Islet of Langerhans (tissue), 1 donor: ENCODE measurements around the gene POTEJ.
"Not testable (repeated sequence)": the region's sequence is repeated elsewhere in the genome, so short reads cannot be mapped to it uniquely, and the experiment has no call there.

Experiments
- FAIRE-seq: peaks from one replicate; lab custom pipeline; 2011; peaks lifted over from hg19 to GRCh38; lab: Jason Lieb, UNC

Gene POTEJ

DNA sequence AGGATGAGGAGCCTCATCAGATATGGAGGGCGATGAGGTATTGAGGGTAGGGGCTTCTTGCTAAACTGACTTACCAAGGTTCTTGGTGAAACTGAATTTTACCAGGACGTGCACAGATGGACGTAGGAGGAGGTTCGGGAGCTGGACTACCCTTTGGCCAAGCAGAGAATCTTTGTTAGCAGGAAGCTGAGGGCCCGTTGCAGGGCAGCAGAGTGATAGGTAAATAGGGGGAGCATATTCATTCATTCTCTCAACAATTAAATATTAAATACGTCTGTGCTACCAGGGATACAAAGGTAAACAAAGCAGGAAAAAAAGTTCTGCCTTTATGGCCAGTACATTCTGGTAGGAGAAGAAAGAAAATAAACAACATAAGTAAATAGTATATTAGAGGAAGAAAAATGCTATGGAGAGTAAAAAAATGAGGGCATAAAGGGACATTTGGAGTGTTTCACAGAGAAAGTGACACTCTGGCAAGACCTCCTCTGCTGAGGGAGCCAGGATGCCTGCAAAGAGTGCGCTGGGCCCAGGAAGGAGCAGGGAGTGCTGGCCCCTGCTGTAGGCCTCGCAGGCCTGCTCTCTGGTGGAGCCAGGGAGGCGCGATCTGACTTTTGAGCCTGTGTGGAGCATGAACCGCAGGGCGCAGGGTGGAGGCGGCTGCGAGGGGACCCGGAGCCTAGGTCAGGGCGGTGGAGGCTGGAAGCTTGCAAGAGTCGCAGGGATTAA is 2.8 kb upstream of the POTEJ start:
- FAIRE-seq: peak; percentile 94

DNA sequence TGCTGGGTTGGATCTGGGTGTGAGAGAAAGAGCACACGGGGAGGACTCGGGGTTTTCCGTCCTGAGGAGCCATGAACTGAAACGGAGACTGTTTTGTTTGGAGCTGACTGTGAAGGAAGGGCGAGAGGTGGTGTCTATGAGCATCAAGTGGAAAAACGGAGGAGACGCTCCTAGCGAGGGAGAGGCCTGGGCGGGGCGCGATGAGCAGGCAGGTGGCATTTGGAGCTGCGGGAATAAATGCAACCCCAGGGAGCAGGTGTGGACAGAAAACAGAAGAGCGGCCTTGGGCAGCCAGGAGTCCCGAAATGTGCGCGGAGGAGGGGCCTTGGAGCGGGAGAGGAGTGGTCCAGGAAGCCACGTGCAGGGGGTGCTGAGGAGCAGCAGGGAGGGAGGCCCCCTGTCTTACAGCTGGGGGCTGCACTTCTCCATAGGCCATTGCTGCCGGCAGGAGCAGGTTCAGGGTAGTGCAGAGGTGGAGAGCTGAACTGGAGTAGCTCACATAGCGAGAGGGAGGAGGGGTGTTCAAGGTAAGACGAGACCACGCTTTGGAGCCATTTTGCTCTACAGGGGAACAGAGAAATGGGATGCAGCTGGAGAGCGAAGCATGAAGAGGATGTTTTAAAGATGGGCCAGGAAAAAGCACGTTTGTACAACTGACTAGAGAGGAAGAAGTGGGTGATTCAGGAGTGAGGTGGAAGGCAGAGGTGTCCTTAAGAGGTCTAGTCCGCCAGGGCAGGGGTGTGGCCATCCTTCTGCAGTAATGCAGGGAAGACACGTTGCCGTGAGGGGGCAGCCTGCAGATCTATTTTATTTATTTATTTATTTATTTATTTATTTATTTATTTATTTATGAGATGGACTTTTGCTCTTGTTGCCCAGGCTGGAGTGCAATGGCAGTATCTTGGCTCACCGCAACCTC is 2.0 kb upstream of the POTEJ start:
- FAIRE-seq: not testable (repeated sequence)

DNA sequence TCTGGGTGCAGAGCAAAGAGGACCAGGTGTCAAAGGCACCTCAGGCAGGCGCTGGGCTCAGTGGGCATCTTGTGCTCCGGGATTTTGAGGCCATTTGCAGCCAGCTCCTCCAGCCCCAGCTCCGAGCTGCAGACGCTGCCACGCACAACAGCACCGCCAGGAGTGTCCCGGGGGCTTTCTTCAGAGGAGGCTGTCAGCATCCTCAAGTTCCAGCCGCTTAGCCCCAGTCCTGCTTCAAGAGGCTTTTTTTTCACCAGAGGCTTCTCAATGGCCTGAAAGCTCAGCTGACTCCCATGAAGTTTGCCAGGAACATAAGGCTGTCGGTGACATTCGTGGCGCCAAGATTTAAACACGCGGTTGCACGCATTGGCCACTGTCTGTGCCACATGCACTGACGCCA is 754 bp upstream of the POTEJ start:
- FAIRE-seq: not testable (repeated sequence)

DNA sequence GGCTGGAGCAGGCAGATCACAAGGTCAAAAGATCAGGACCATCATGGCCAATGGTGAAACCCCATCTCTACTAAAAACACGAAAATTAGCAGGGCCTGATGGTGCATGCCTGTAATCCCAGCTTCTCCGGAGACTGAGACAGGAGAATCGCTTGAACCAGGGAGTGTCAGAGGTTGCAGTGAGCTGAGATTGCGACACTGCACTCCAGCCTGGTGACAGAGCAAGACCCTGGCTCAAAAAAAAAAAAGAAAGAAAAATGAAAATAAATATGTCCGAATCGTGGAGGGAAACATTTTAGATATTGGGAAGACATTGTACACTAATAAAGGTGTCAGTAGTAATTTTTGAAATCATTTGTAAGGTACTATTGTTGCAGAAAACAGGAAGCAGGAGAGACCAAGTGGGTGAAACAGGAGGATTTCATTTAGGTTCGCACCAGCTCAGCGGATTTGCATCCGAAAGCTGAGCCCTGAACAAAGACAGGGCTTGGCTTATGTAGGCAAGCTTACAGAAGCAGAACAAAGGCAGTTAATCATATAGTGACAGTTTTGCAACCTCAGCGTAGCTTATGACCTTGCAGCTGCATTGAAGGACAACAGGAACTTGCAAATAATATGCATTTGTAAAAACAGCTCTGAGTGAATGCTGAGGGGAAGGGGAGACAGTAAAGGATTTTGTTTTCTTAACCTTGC is 17.7 kb downstream of the POTEJ start:
- FAIRE-seq: not testable (repeated sequence)

DNA sequence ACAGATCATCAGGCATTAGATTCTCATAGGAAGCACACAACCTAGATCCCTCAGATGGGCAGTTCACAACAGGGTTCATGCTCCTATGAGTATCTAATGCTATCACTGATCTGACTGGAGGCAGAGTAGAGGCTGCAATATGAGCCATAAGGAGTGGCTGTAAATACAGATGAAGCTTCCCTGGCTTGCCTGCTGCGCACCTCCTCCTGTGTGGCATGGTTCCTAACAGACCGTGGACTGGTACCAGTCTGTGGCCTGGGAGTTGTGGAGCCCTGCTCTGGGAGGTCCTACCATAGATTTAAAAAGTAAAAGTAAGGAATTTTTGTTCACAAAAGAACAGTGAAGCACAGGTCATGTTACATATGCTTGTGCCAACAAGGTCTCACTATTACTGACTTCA is 27.7 kb downstream of the POTEJ start:
- not testable (repeated sequence) for FAIRE-seq

DNA sequence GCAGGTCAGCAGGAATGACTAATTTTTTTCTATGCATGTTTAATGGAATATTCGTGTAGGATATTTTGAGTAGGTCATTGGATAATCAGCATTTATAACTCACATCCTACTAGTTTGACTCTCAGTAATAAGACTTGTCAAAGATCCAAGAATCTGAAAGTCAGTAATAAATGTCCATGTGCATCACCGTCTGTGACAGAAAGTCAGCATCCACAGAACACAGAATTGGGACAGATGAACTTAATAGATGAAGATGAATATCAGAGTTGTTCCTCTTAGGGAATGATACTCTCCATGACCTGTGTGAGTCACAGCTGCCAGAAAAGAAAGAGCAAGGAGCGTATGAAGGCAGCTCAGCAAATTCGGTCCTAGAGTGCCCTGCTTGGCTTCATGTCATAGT is 30.4 kb downstream of the POTEJ start:
- not testable (repeated sequence) for FAIRE-seq

DNA sequence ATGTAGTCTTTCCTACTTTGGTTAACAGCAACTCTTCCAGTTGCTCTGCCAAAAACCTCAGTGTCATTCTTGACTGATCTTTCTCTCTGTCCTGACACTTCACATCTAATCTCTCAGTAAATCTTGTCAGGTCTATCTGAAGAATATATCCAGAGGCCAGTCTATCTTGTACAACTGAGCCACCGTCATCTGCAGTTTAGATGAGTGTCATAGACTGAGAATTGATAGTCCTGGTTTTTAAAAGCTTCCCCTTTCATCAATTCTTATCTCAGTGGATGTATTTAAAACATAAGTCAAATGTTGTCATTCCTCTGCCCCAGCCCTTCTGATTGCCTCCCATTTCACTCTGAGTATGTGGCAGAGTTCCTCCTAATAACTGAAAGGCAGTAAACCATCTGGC is 38.0 kb downstream of the POTEJ start:
- not testable (repeated sequence) for FAIRE-seq

DNA sequence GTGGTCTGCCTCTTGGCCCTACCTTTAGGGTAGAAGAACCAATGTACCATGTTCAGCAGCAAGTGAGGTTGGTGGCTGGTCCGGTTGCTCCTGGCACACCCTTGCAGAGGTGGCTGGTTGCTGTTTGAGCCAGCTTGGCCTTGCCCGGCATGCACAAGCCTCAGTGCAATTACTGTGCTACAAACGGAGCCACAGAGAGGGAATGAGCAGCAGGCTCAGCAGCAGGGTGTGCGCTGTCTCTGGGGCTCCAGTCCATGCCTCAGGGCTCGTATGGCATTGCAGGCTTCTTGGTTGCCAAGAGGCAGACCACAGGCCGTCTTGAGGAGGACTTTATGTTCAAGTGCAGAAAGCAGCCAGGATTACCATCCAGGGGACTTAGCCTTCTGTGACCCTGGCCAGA is 53.3 kb downstream of the POTEJ start:
- FAIRE-seq: not testable (repeated sequence)

DNA sequence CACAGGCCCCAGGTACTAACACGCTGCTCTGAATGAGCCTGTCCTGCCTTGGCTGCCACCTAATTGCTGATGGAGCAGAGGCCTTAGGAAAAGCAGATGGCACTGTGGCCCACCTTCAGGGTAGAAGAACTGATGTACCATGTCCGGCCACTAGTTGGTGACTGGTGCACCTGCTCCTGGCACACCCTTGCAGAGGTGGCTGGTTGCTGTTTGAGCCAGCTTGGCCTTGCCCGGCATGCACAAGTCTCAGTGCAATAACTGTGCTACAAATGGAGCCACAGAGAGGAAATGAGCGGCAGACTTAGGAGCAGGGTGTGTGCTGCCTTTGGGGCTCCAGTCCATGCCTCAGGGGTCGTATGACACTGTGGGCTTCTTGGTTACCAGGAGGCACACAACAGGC is 54.4 kb downstream of the POTEJ start:
- not testable (repeated sequence) for FAIRE-seq

DNA sequence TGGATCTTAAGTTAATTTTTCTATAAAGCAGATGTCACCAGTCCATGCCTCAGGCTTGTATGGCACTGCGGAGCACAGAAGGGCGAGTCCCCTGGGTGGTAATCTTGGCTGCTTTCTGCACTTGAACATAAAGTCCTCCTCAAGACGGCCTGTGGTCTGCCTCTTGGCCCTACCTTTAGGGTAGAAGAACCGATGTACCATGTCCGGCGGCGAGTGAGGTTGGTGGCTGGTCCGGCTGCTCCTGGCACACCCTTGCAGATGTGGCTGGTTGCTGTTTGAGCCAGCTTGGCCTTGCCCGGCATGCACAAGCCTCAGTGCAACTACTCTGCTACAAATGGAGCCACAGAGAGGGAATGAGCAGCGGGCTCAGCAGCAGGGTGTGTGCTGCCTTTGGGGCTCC is 56.3 kb downstream of the POTEJ start:
- not testable (repeated sequence) for FAIRE-seq

DNA sequence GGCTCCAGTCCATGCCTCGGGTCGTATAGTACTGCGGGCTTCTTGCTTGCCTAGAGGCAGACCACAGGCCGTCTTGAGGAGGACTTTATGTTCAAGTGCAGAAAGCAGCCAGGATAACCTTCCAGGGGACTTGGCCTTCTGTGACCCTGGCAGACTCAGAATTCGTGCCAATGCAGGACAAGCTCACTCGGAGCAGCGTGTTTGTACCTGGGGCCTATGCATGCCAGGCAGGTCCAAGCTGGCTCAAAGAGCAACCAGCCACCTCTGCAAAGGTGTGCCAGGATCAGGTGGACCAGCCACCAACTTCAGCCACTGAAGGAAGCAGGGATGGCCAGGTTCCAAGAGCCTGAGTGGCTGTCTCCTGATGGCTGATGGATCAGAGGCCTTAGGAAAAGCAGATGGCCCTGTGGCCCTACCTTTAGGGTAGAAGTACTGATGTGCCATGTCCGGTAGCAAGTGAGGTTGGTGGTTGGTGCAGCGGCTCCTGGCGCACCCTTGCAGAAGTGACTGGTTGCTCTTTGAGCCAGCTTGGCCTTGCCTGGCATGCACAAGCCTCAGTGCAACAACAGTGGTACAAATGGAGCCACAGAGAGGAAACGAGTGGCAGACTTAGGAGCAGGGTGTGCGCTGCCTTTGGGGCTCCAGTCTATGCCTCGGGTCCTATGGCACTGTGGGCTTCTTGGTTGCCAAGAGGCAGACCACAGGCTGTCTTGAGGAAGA is 58.9 kb downstream of the POTEJ start:
- FAIRE-seq: not testable (repeated sequence)

DNA sequence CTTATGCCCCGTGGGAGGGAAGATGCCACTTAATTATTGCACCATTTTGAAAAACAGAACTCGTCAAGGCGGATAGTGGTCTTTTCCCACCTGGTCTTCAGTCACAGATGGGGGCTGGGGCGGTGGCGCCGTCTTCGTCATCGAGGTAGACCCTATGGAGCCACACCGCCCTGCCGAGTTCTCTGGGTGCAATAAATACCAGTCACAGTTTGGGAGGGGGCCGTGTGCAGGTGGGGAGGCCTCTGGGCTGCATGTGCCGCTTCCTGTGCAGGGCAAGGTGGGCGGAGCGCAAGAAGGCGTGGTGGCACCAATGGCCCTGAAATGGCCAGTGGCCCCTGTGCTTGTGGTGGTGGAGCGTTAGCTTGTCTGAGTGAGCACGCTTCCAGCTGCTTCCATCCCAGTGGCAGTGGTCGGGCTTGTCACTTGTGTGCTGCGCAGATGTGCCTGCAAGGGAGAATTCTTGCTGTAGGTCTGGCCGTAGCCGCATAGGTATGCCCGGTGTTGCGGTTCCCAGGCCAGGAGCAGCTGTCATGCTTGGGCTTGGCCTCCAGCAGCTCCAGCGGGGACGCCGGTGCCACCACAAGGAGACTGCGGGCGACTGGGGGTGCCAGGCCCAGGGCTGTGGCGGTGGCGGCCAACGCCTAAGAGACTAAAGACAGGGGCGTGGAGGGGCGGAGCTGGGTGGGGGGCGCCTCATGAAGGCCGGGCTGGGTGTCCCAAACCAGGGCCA is 81.0 kb downstream of the POTEJ start:
- FAIRE-seq: not testable (repeated sequence)

DNA sequence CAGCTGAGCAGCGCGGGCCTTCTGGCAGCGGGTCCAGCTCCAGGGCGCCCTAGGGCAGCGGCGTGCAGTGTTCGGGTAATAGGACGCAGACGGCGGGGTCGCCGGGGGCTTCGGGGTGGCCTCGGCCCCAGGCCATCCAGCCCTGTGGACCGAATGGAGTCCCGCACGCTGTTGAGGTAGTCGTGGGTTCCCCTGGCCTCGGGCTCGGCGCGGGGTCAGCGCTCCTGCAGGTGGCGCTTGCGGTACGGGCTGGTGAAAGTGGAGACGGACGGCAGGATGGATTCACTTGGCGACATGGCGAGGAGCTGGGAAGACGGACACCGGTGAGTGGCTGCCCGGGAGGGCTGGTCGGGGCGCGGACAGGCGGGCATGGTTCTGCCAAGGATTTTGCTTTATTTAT is 82.2 kb downstream of the POTEJ start:
- FAIRE-seq: not testable (repeated sequence)

DNA sequence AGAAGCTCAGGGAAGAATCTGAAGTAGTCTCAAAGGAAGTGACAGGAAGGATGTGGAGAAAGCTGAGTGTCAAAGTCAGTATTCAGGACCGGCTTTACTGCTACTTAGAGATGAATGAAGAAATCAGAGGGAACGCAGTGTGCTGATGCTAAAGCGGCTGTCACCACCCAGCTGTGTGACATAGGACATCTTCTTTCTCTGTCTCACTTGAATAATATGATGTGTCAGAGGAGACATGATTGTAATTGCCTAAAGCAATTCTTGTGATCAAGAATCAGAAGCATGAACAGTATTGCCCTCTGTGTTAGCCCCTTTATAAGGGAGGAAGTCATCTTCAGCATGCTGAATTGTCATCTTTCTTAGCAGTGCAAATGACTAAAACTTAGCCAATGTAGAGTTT is 92.0 kb downstream of the POTEJ start:
- not testable (repeated sequence) for FAIRE-seq
